A549 (cell line): ENCODE measurements around the gene BCL2L15. TPM values are rescaled to one million over a fixed set of nuclear protein-coding genes. Genes with fewer than 3 reads are reported as not detected.
A peak's percentile ranks its signal among the peaks of the same experiment; 100 is the strongest.

Experiments
- ATAC-seq, 2 experiments: fragments of 200-7000 bp in 1 of 2; fragments of >200 bp in 1 of 2; cut with Nextera tagmentation in 1 of 2; cut with Tn5 transposase in 1 of 2; 3 replicates each; pipeline versions ENCODE4 v1.8.0 to v1.9.1; 2018 to 2020; ENCODE audit warnings: mild to moderate bottlenecking in 1 of 2, moderate library complexity in 1 of 2
- CTCF ChIA-PET: fragments of 300-600 bp; sonication (Branson Sonifier 250); formaldehyde crosslinking; extraction: SDS; loops from one replicate; lab custom pipeline; 2021; ENCODE audit warnings: antibody characterized with exemption, inconsistent platforms; lab: Yijun Ruan, JAX
- POLR2A ChIA-PET: fragments of 350-600 bp; formaldehyde crosslinking; extraction: SDS; loops from one replicate; lab custom pipeline; 2021; ENCODE audit warnings: antibody characterized with exemption, inconsistent platforms; lab: Yijun Ruan, JAX
- DNase-seq, 2 experiments: peaks; one replicate each; pipeline versions ENCODE4 v3.0.0 to v3.0.0-alpha.2; 2011 to 2016; ENCODE audit warnings: low read depth in 1 of 2, low spot score in 1 of 2
- FAIRE-seq: peaks from 2 replicates; lab custom pipeline; 2011; peaks lifted over from hg19 to GRCh38; lab: Jason Lieb, UNC
- H3K27ac ChIP-seq, 2 experiments: fragments of >200 bp; sonication (Bioruptor Twin); formaldehyde crosslinking; 3 replicates each; pipeline ENCODE4 v1.5.1; 2016 to 2017
- H3K4me1 ChIP-seq: fragments of >200 bp; sonication (Bioruptor Twin); formaldehyde crosslinking; 3 replicates; pipeline ENCODE4 v1.6.1; 2016
- H3K4me2 ChIP-seq: fragments of >200 bp; sonication (Bioruptor Twin); formaldehyde crosslinking; 3 replicates; pipeline ENCODE4 v1.6.1; 2016
- H3K4me3 ChIP-seq: fragments of >200 bp; sonication (Bioruptor Twin); formaldehyde crosslinking; 3 replicates; pipeline ENCODE4 v1.5.1; 2016
- H3K9me3 ChIP-seq: fragments of >200 bp; sonication (Bioruptor Twin); formaldehyde crosslinking; 3 replicates; pipeline ENCODE4 v1.6.1; 2016
- BHLHE40 ChIP-seq: IDR thresholded peaks from 2 replicates; pipeline ENCODE4 v1.6.1; 2012; ENCODE audit warnings: low read depth, low read length, inconsistent platforms
- CBX2 ChIP-seq: fragments of 200-600 bp; sonication (generic); IDR thresholded peaks from 2 replicates; pipeline ENCODE4 v1.6.1; 2016; ENCODE audit warnings: low read depth, mild to moderate bottlenecking, borderline replicate concordance
- ELK1 ChIP-seq: fragments of 150-350 bp; IDR thresholded peaks from 2 replicates; pipeline ENCODE4 v1.6.1; 2014; ENCODE audit warnings: low read depth, mild to moderate bottlenecking, low read length
- FOSB ChIP-seq: fragments of 250-450 bp; sonication (Bioruptor Pico); IDR thresholded peaks from 2 replicates; pipeline ENCODE4 v1.5.0; 2020; ENCODE audit warnings: mild to moderate bottlenecking, moderate library complexity
- FOXS1 ChIP-seq: fragments of 250-450 bp; sonication (Bioruptor Pico); IDR thresholded peaks from 2 replicates; pipeline ENCODE4 v1.5.0; 2020; ENCODE audit warnings: mild to moderate bottlenecking, moderate library complexity
- HOXA7 ChIP-seq: fragments of 250-450 bp; sonication (Bioruptor Pico); IDR thresholded peaks from 2 replicates; pipeline ENCODE4 v1.5.0; 2020; ENCODE audit warnings: mild to moderate bottlenecking, moderate library complexity
- JUN ChIP-seq, 2 experiments: fragments of >200 bp; sonication (Bioruptor Twin); formaldehyde crosslinking; IDR thresholded peaks; 2 replicates in 1 of 2; 3 replicates in 1 of 2; pipeline ENCODE4 v1.6.1; 2016 to 2017
- KDM5A ChIP-seq: fragments of 200-600 bp; sonication (generic); IDR thresholded peaks from 2 replicates; pipeline ENCODE4 v1.6.1; 2016; ENCODE audit warnings: antibody characterized with exemption, mild to moderate bottlenecking
- MAX ChIP-seq: IDR thresholded peaks from 2 replicates; pipeline ENCODE4 v1.6.1; 2012
- MAZ ChIP-seq: fragments of 150-350 bp; IDR thresholded peaks from 2 replicates; pipeline ENCODE4 v1.6.1; 2014; ENCODE audit warnings: antibody characterized with exemption, low read depth, low read length, borderline replicate concordance
- POLR2A ChIP-seq: IDR thresholded peaks from 2 replicates; pipeline ENCODE4 v1.6.1; 2012; ENCODE audit warnings: mild to moderate bottlenecking, low read length
- RARB ChIP-seq: fragments of 250-450 bp; sonication (Bioruptor Pico); IDR thresholded peaks from 2 replicates; pipeline ENCODE4 v1.8.0; 2021; ENCODE audit warnings: mild to moderate bottlenecking, moderate library complexity
- REST ChIP-seq: fragments of 200-600 bp; sonication (generic); IDR thresholded peaks from 2 replicates; pipeline ENCODE4 v1.6.1; 2016; ENCODE audit warnings: antibody characterized with exemption, mild to moderate bottlenecking, moderate library complexity
- SMC3 ChIP-seq: fragments of >200 bp; sonication (Bioruptor Twin); formaldehyde crosslinking; IDR thresholded peaks from 3 replicates; pipeline ENCODE4 v1.6.1; 2018; ENCODE audit warnings: inconsistent platforms
- USF2 ChIP-seq: fragments of 450-650 bp; IDR thresholded peaks from 2 replicates; pipeline ENCODE4 v1.6.1; 2014; ENCODE audit warnings: antibody characterized with exemption
- ZC3H11A ChIP-seq: fragments of 450-650 bp; IDR thresholded peaks from 2 replicates; pipeline ENCODE4 v1.6.1; 2014; ENCODE audit warnings: antibody characterized with exemption, mild to moderate bottlenecking
- ZNF302 ChIP-seq: fragments of 250-450 bp; sonication (Bioruptor Pico); IDR thresholded peaks from 2 replicates; pipeline ENCODE4 v1.9.0; 2021; ENCODE audit warnings: inconsistent platforms, mild to moderate bottlenecking, moderate library complexity
- WGBS: methylation state at CpG from one replicate; pipeline ENCODE4 v1.1.6; 2017; ENCODE audit errors: missing lambda C conversion rate; 5-methylcytosine and 5-hydroxymethylcytosine counted together
- polyA plus RNA-seq, 4 experiments: library from polyadenylated mRNA; depleted of rRNA in 3 of 4; stranded (reverse); fragments of >200 nt; fragmentation: RNase III in 1 of 4; extraction: RNeasy Plus Mini Kit Qiagen cat#74134 plus additional on column Dnase treatment in 1 of 4; gene quantifications; 2 replicates in 3 of 4; 3 replicates in 1 of 4; pipeline ENCODE4 v1.2.3, GENCODE V29; 2011 to 2017

The BCL2L15 gene
- polyA plus RNA-seq, 2 of the 4 experiments (the other 2 are of a cell fraction) = 2.1 to 2.3 TPM

GRCh38 chr1:113929750-113930498 lies 42.5 kb upstream of the BCL2L15 start (continued):
- TF ChIP-seq FOSB (CRISPR knock-in tag) (no peak), ZNF302 (CRISPR knock-in tag) (no peak), SMC3 (no peak)

GRCh38 chr1:113928941-113929749 lies 41.8 kb upstream of the BCL2L15 start, which contains the start of gene HIPK1:
Gene HIPK1 (plus strand): TSS chr1:113929324.
- H3K4me3 ChIP-seq = peak within 1 kb of the TSS; percentile 96
- peak; percentile 62 to 83 for DNase-seq
- ATAC-seq = peak; percentile 90
- peaks cover 21% of the 10 kb centered on the region for H3K4me1 ChIP-seq
- WGBS = under 1% methylated on average over 15 of the region's 61 CpGs
- H3K4me2 ChIP-seq = peak within 1 kb of the TSS; percentile 90
- POLR2A ChIA-PET = interaction anchor here (0.6 to 3.7 kb wide), 5 partner anchors 9 to 171 kb away, joined by 3 to 32 read pairs (median 5); partner anchors contain the start of genes AP4B1, DCLRE1B and RSBN1
- H3K9me3 ChIP-seq = no peaks in the 10 kb centered on the region
- no peak for TF ChIP-seq CBX2
- TF ChIP-seq ELK1 = no peak
- TF ChIP-seq POLR2A = peak; percentile 50
- no peak for TF ChIP-seq HOXA7 (CRISPR knock-in tag)
- TF ChIP-seq MAZ = 0 out of 2 replicates have a peak, but pooled peaks have one; percentile 43
- no peak for TF ChIP-seq ZC3H11A
- peak; percentile 49; the same call in 1 of the 2 replicates for TF ChIP-seq MAX
- TF ChIP-seq BHLHE40 = no peak
- no peak for TF ChIP-seq FOXS1 (CRISPR knock-in tag)
- peak in 1 of 2 experiments; percentile 70; a peak in 3 of 5 replicates for TF ChIP-seq JUN (IDR thresholded peaks at IDR 0.05)
- no peak for TF ChIP-seq USF2
- TF ChIP-seq KDM5A = no peak
- TF ChIP-seq REST = 0 out of 2 replicates have a peak, but pooled peaks have one; percentile 15
- TF ChIP-seq RARB (CRISPR knock-in tag) = no peak
- H3K27ac ChIP-seq = peak within 1 kb of the TSS; percentile 84 to 97
- CTCF ChIA-PET = interaction anchor here (0.6 to 2.3 kb wide), 5 partner anchors 11 to 51 kb away, joined by 3 to 9 read pairs (median 4); partner anchors contain the start of genes AP4B1 and DCLRE1B
- no peak for FAIRE-seq
